Muscle of leg (tissue), 9 donors: ENCODE data around the gene ERRFI1. TPM values are rescaled to one million over a fixed set of nuclear protein-coding genes. Genes with fewer than 3 reads are reported as not detected.

ENCODE experiments used
- polyA plus RNA-seq, 8 donors: library from polyadenylated mRNA; unstranded; fragments of 120-200 nt; gene quantifications; one replicate each; pipeline versions ENCODE4 v1.2.1 to v1.2.3, GENCODE V29; 2013; ENCODE audit warnings: inconsistent platforms in 1 of 8, low replicate concordance in 1 of 8; ENCODE audit not compliant: insufficient read length in 8 of 8, insufficient read depth in 1 of 8
- total RNA-seq: library from RNA; stranded (reverse); fragments of 120-200 nt; gene quantifications from one replicate; pipeline ENCODE4 v1.2.4, GENCODE V29; 2013

Gene ERRFI1
- total and polyA plus RNA-seq, 9 donors: 3.9 to 10.3 (median 6.2) TPM

Other genes with a start within 250 kb of the ERRFI1 start
- gene PER3, start 242.0 kb downstream of the ERRFI1 start, total RNA-seq: 3.5 TPM
- gene PER3, start 242.0 kb downstream of the ERRFI1 start, polyA plus RNA-seq: 1 to 10 TPM; 4.1 to 8.8 (median 5.8) TPM
- gene UTS2, start 173.2 kb downstream of the ERRFI1 start, total RNA-seq: not detected
- under 1 TPM in 1 of 8 donors, not detected in 7; 0.21 TPM for gene UTS2, start 173.2 kb downstream of the ERRFI1 start, polyA plus RNA-seq
- 0.13 TPM for gene TNFRSF9, start 85.5 kb downstream of the ERRFI1 start, total RNA-seq
- gene TNFRSF9, start 85.5 kb downstream of the ERRFI1 start, polyA plus RNA-seq: under 1 TPM in 7 of 8 donors, not detected in 1; 0.04 to 0.19 (median 0.08) TPM
- 236 TPM for gene PARK7, start 64.6 kb downstream of the ERRFI1 start, total RNA-seq
- gene PARK7, start 64.6 kb downstream of the ERRFI1 start, polyA plus RNA-seq: 100 to 1,000 TPM; 302 to 363 (median 328) TPM